ENCODE data around the gene ARHGAP22. TPM values are rescaled to one million over a fixed set of nuclear protein-coding genes. Genes with fewer than 3 reads are reported as not detected.

ARHGAP22 gene
- total and polyA plus RNA-seq, 2 of the 4 experiments (the other 2 are of a cell fraction), result 28.3 to 30.2 TPM

DNA sequence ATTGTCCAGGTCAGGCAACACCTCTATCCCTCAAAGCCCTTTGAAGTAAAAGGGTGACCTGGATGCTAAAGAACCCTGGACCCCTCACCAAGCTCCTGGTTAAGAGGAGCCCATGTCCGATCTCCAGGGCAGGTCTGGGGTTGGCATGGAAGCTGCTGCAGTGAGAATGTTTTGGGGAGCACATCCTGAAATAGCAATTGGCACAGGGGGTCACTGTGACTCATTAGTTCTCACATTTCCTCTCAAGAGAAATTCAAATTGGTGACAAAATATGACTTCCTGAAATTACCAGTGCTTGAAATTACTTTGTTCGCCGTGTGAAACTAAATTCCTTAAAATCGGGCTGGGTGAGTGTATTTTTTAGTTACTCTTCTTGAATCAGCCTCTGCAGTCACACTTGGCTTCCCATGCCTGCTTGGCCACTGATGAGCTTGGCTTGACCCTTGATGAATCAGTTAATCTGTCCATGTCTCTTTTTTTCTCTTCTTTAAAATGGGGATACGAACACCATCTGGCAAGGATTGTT is 18.8 kb upstream of the ARHGAP22 start:
- dilution Hi-C loops (cut with HindIII; ENCODE audit: low sequenced_read_pairs, unreplicated experiment), result no loop called here
- H3K9me1 ChIP-seq (ENCODE audit: insufficient read depth, low read length), result 0 out of 2 replicates have a peak, but pooled peaks cover 2% of the 10 kb centered on the region
- ChIA-PET POLR2A (ENCODE audit: unreplicated experiment) (no interaction called here), CTCF (interaction anchor here (1.0 kb wide), 1 partner anchor 32 kb away, joined by 6 read pairs; no protein-coding TSS in a partner anchor)
- H3K4me2 ChIP-seq (ENCODE audit: low read depth, low read length), result no peak overlapping the region
- H2AK5ac ChIP-seq (ENCODE audit: low read depth, low read length), result no peak overlapping the region
- no peak overlapping the region for H2BK5ac ChIP-seq (ENCODE audit: low read depth, low read length, poor library complexity, severe bottlenecking)
- H2BK20ac ChIP-seq (ENCODE audit: low read depth, low read length), result no peak overlapping the region
- peaks cover 2% of the 10 kb centered on the region; the same call in 1 of the 2 replicates for H3K4me1 ChIP-seq (ENCODE audit: control insufficient read depth, insufficient read depth, low read length)
- no peaks in the 10 kb centered on the region for H3K27me3 ChIP-seq (ENCODE audit: control insufficient read depth, insufficient read depth, low read length)
- H4K91ac ChIP-seq (ENCODE audit: insufficient read depth, low read depth, low read length), result no peak overlapping the region
- no peak overlapping the region for H3K18ac ChIP-seq (ENCODE audit: low read depth, low read length)
- no peak overlapping the region for H2AK9ac ChIP-seq (replicated peaks; ENCODE audit: low read depth, low read length, poor library complexity)
- in situ Hi-C loops (cut with MboI; ENCODE audit: low sequenced_read_pairs), result no loop called here
- H3K23ac ChIP-seq (ENCODE audit: low read depth, low read length), result no peak overlapping the region
- no peak overlapping the region for H4K8ac ChIP-seq (ENCODE audit: low read depth in 2 of 2, low read length in 2 of 2)
- TF ChIP-seq, protein P1, sequence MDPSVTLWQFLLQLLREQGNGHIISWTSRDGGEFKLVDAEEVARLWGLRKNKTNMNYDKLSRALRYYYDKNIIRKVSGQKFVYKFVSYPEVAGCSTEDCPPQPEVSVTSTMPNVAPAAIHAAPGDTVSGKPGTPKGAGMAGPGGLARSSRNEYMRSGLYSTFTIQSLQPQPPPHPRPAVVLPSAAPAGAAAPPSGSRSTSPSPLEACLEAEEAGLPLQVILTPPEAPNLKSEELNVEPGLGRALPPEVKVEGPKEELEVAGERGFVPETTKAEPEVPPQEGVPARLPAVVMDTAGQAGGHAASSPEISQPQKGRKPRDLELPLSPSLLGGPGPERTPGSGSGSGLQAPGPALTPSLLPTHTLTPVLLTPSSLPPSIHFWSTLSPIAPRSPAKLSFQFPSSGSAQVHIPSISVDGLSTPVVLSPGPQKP (IDR thresholded peaks at IDR 0.05; ENCODE audit: borderline replicate concordance, low read depth, low read length), result no peak
- TF ChIP-seq CHD1 (IDR thresholded peaks at IDR 0.05; ENCODE audit: low read depth, low read length) (no peak), MAZ (IDR thresholded peaks at IDR 0.05; ENCODE audit: borderline replicate concordance, low read depth, low read length) (no peak), RFX5 (IDR thresholded peaks at IDR 0.05; ENCODE audit: low read depth, low read length) (no peak), CEBPB (IDR thresholded peaks at IDR 0.05; ENCODE audit: low read depth, low read length) (no peak), MAFK (IDR thresholded peaks at IDR 0.05; ENCODE audit: low read depth, low read length) (no peak), NFE2L2 (IDR thresholded peaks at IDR 0.05; ENCODE audit: low read depth, low read length) (no peak), RCOR1 (IDR thresholded peaks at IDR 0.05; ENCODE audit: insufficient replicate concordance, low read length) (no peak), MXI1 (IDR thresholded peaks at IDR 0.05; ENCODE audit: borderline replicate concordance, low read depth, low read length) (no peak), RAD21 (IDR thresholded peaks at IDR 0.05; ENCODE audit: low read length) (no peak), BHLHE40 (IDR thresholded peaks at IDR 0.05; ENCODE audit: low read depth, low read length) (no peak), CTCF (conservative IDR thresholded peaks at IDR 0.05; ENCODE audit: low read depth, low read length) (no peak), FOS (IDR thresholded peaks at IDR 0.05; ENCODE audit: low read depth, low read length) (no peak), SMC3 (IDR thresholded peaks at IDR 0.05; ENCODE audit: low read depth, low read length) (no peak), POLR2A (IDR thresholded peaks at IDR 0.05; ENCODE audit: low read depth, low read length) (no peak)
- TF ChIP-seq, protein P2, sequence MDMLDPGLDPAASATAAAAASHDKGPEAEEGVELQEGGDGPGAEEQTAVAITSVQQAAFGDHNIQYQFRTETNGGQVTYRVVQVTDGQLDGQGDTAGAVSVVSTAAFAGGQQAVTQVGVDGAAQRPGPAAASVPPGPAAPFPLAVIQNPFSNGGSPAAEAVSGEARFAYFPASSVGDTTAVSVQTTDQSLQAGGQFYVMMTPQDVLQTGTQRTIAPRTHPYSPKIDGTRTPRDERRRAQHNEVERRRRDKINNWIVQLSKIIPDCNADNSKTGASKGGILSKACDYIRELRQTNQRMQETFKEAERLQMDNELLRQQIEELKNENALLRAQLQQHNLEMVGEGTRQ (IDR thresholded peaks at IDR 0.05; ENCODE audit: low read depth, low read length), result no peak
- no peak overlapping the region for H3K9ac ChIP-seq (ENCODE audit: low read depth, low read length)
- no peak overlapping the region for H3K14ac ChIP-seq (replicated peaks; ENCODE audit: low read depth, low read length)
- no peak overlapping the region for H2AFZ ChIP-seq (replicated peaks; ENCODE audit: low read length, poor library complexity)
- no peak overlapping the region for H3K56ac ChIP-seq (ENCODE audit: extremely low read depth, insufficient read depth, low read length)
- no peaks in the 10 kb centered on the region for H4K20me1 ChIP-seq (ENCODE audit: insufficient read depth, low read length)
- no peak overlapping the region for H4K5ac ChIP-seq (ENCODE audit: low read depth, low read length)
- H3K4me3 ChIP-seq (ENCODE audit: insufficient read depth, low read depth, low read length), result no peak overlapping the region
- H3K9me3 ChIP-seq (ENCODE audit: control insufficient read depth, insufficient read depth, low read length), result no peaks in the 10 kb centered on the region
- H2BK120ac ChIP-seq (ENCODE audit: low read depth, low read length), result no peak overlapping the region
- no CpG with 5 or more reads among the region's 5 CpGs for WGBS, 2 experiments (ENCODE audit: extremely low coverage in 2 of 2, insufficient read length in 1 of 2)
- no peak for DNase-seq
- no peaks in the 10 kb centered on the region for H3K36me3 ChIP-seq (ENCODE audit: control insufficient read depth, insufficient read depth, low read length)
- no TSS peak for BruUV-seq (replicated peaks)
- no peak for ATAC-seq (ENCODE audit: low read depth)
- H3K27ac ChIP-seq (ENCODE audit: insufficient read depth, low read length), result no peak overlapping the region
- H2BK15ac ChIP-seq (ENCODE audit: low read depth, low read length), result no peak overlapping the region
- intact Hi-C loops (cut with micrococcal nuclease), result no loop called here
- H3K79me1 ChIP-seq (ENCODE audit: low read depth in 1 of 2, low read length in 2 of 2), result peaks cover 0 to 3% of the 10 kb centered on the region in 2 experiments; a peak in 2 of 4 replicates
- H3K4ac ChIP-seq (ENCODE audit: low read depth, low read length), result no peak overlapping the region

Data from IMR-90 (cell line).